Measurements from ENCODE around the gene IFNA14. TPM values are rescaled to one million over a fixed set of nuclear protein-coding genes. Genes with fewer than 3 reads are reported as not detected.

Gene IFNA14
- total RNA-seq = not detected in 2 replicates

DNA sequence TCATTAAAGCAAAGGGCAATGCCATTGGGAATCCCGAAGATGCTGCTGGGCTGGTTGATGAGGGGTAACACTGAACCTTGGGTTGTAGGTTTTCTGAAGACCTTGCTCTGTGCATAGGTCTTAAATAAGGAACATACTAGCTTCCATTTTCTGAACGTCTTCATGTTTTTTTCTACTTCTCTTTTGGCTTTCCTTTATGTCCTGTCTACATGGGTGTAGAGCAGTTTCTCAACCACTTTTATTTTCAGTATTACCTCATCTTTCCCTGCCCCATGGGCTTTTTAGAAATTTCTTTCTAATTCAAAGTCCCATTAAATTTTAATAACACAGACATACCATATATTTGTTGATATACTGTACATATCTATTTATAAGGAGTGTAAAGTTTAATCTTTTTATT lies at the start of gene IFNA14:
Gene IFNA14, minus strand, starts transcription at position 95 of the 400 bp plus-strand sequence. Its CDS starts 70 bp downstream, at position 25.

GRCh38 chr9:21228122-21228521 lies 11.7 kb downstream of the IFNA14 start, which contains the start of gene IFNA17:
TSS of gene IFNA17 (minus strand) at chr9:21228222. CDS start at chr9:21228173, 49 bp downstream.

GRCh38 chr9:21217211-21217610 lies 22.6 kb downstream of the IFNA14 start, which contains the start of gene IFNA16:
TSS of gene IFNA16 (minus strand) at chr9:21217311. CDS start at chr9:21217305, 6 bp downstream.

DNA sequence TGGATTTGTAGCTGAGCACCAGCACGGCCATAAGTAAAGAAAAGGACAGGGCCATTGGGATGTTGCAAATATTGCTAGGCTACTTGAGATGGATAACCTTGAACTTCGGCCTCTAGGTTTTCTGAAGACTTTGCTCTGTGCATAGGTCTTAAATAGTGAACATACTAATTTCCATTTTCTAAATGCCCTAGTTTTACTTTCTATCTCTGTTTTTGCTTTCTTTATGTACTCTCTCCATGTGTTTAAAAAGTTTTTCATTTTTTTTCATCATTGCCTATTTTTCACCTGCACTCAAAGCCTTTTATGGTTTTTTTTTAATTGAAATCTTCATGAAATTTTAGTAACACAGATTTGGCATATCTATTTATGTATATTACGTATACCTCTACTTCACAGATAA lies 32.8 kb downstream of the IFNA14 start, which contains the start of gene IFNA10:
Gene IFNA10, minus strand, starts transcription at position 101 of the 400 bp plus-strand sequence. Its CDS starts 46 bp downstream, at position 55.

DNA sequence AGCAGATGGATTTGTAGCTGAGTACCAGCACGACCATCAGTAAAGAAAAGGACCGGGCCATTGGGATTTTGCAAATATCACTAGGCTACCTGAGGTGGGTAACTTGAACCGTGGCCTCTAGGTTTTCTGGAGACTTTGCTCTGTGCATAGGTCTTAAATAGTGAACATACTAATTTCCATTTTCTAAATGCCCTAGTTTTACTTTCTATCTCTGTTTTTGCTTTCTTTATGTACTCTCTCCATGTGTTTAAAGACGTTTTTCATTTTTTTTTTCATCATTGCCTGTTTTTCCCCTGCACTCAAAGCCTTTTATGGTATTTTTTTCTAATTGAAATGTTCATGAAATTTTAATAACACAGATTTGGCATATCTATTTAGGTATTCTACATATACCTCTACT lies 37.7 kb downstream of the IFNA14 start, which contains the start of gene IFNA7:
Gene IFNA7, minus strand, starts transcription at position 101 of the 400 bp plus-strand sequence. Its CDS starts 40 bp downstream, at position 61.

Other genes with a start within 250 kb of the IFNA14 start
- gene HACD4, start 208.4 kb downstream of the IFNA14 start, total RNA-seq = 0.36 and 1.5 TPM in 2 replicates
- not detected in 2 replicates for gene IFNB1, start 162.1 kb downstream of the IFNA14 start, total RNA-seq
- not detected in 2 replicates for gene IFNW1, start 98.2 kb downstream of the IFNA14 start, total RNA-seq
- not detected in 2 replicates for gene IFNA21, start 73.3 kb downstream of the IFNA14 start, total RNA-seq
- not detected in 2 replicates for gene IFNA4, start 52.4 kb downstream of the IFNA14 start, total RNA-seq
- not detected in 2 replicates for gene IFNA7, start 37.8 kb downstream of the IFNA14 start, total RNA-seq
- gene IFNA10, start 32.9 kb downstream of the IFNA14 start, total RNA-seq = not detected in 2 replicates
- not detected in 2 replicates for gene IFNA16, start 22.7 kb downstream of the IFNA14 start, total RNA-seq
- not detected in 2 replicates for gene IFNA17, start 11.8 kb downstream of the IFNA14 start, total RNA-seq
- gene IFNA5, start 65.3 kb upstream of the IFNA14 start, total RNA-seq = not detected in 2 replicates
- 24.2 and 25.9 TPM in 2 replicates for gene KLHL9, start 95.4 kb upstream of the IFNA14 start, total RNA-seq
- not detected in 2 replicates for gene IFNA6, start 110.9 kb upstream of the IFNA14 start, total RNA-seq
- gene IFNA13, start 128.1 kb upstream of the IFNA14 start, total RNA-seq = not detected in 2 replicates
- not detected in 2 replicates for gene IFNA2, start 145.4 kb upstream of the IFNA14 start, total RNA-seq
- not detected in 2 replicates for gene IFNA8, start 169.1 kb upstream of the IFNA14 start, total RNA-seq
- gene IFNA1, start 200.4 kb upstream of the IFNA14 start, total RNA-seq = not detected in 2 replicates
- gene IFNE, start 242.3 kb upstream of the IFNA14 start, total RNA-seq = not detected in 2 replicates

Measured in cardiac atrium fibroblast (primary cell).